ENCODE data around the gene TAF11L9.
"Not testable (repeated sequence)": the region's sequence is repeated elsewhere in the genome, so short reads cannot be mapped to it uniquely, and the experiment has no call there.

The TAF11L9 gene

GRCh38 chr5:17594255-17594654 lies at the start of gene TAF11L9:
Gene TAF11L9, minus strand, starts transcription at chr5:17594394.
- DNase-seq, result not testable (repeated sequence)

GRCh38 chr5:17634160-17634559 lies 40.0 kb upstream of the TAF11L9 start, which contains the start of gene TAF11L14:
Gene TAF11L14, plus strand, starts transcription at chr5:17634460.
- no peak for DNase-seq

- DNase-seq, result not testable (repeated sequence)
Measured at GRCh38 chr5:17631788-17632187, 37.6 kb upstream of the TAF11L9 start, which contains the start of gene TAF11L13. Gene TAF11L13, plus strand, starts transcription at chr5:17632088.

GRCh38 chr5:17625686-17626085 lies 31.5 kb upstream of the TAF11L9 start:
- no peak for DNase-seq

GRCh38 chr5:17620627-17621026 lies 26.4 kb upstream of the TAF11L9 start:
- DNase-seq, result no peak

- no peak for DNase-seq
Measured at GRCh38 chr5:17619354-17619753, 25.2 kb upstream of the TAF11L9 start.

- DNase-seq, result no peak
Measured at GRCh38 chr5:17614872-17615605, 20.8 kb upstream of the TAF11L9 start.

GRCh38 chr5:17610092-17610491 lies 15.9 kb upstream of the TAF11L9 start, which contains the start of gene TAF11L12:
Gene TAF11L12, plus strand, starts transcription at chr5:17610392.
- DNase-seq, result not testable (repeated sequence)

GRCh38 chr5:17607461-17607860 lies 13.3 kb upstream of the TAF11L9 start:
- DNase-seq, result not testable (repeated sequence)

GRCh38 chr5:17604951-17605350 lies 10.8 kb upstream of the TAF11L9 start:
- no peak for DNase-seq

- DNase-seq, result not testable (repeated sequence)
Measured at GRCh38 chr5:17603880-17604279, 9.7 kb upstream of the TAF11L9 start, which contains the start of gene TAF11L11. Gene TAF11L11, plus strand, starts transcription at chr5:17604183.

- DNase-seq, result not testable (repeated sequence)
Measured at GRCh38 chr5:17597728-17598127, 3.5 kb upstream of the TAF11L9 start, which contains the start of gene TAF11L10. Gene TAF11L10, minus strand, starts transcription at chr5:17597828.

GRCh38 chr5:17590860-17591259 lies 3.3 kb downstream of the TAF11L9 start, which contains the start of gene TAF11L8:
Gene TAF11L8, minus strand, starts transcription at chr5:17590960.
- DNase-seq, result not testable (repeated sequence)

- not testable (repeated sequence) for DNase-seq
Measured at GRCh38 chr5:17585658-17586057, 8.5 kb downstream of the TAF11L9 start, which contains the start of gene TAF11L7. Gene TAF11L7, minus strand, starts transcription at chr5:17585758.

All from NCI-H187 (cell line).